DOHH2 (cell line): ENCODE results near the gene HNRNPUL1.

Experiments used
- H3F3A ChIP-seq: fragments of 200-600 bp; sonication (generic), shearing (Covaris generic); 2 replicates; pipeline ENCODE4 v1.6.0; 2016; ENCODE audit warnings: antibody characterized with exemption, mild to moderate bottlenecking; ENCODE audit not compliant: control insufficient read depth, insufficient read depth
- H3K27ac ChIP-seq: fragments of 200-600 bp; sonication (generic); 2 replicates; pipeline ENCODE4 v1.5.1; 2014; ENCODE audit warnings: low read depth, mild to moderate bottlenecking, low read length, moderate library complexity
- H3K27me3 ChIP-seq: fragments of 200-600 bp; sonication (generic); 2 replicates; pipeline ENCODE4 v1.6.1; 2014; ENCODE audit warnings: mild to moderate bottlenecking, low read length, mixed read lengths; ENCODE audit not compliant: control insufficient read depth
- H3K36me3 ChIP-seq: fragments of 200-600 bp; sonication (generic); 2 replicates; pipeline ENCODE4 v1.6.1; 2014; ENCODE audit warnings: mild to moderate bottlenecking, low read length, moderate library complexity, mixed read lengths; ENCODE audit not compliant: control insufficient read depth
- H3K4me1 ChIP-seq: fragments of 200-600 bp; sonication (generic); 2 replicates; pipeline ENCODE4 v1.6.1; 2014; ENCODE audit warnings: mild to moderate bottlenecking, low read length, mixed read lengths; ENCODE audit not compliant: control insufficient read depth
- H3K4me2 ChIP-seq: fragments of 200-600 bp; sonication (generic); 2 replicates; pipeline ENCODE4 v1.6.0; 2014; ENCODE audit warnings: mild to moderate bottlenecking, low read length, moderate library complexity
- H3K4me3 ChIP-seq: fragments of 200-600 bp; sonication (generic); 2 replicates; pipeline ENCODE4 v1.5.1; 2014; ENCODE audit warnings: mild to moderate bottlenecking, low read length, mixed read lengths
- H3K79me2 ChIP-seq: fragments of 200-600 bp; sonication (generic); 2 replicates; pipeline ENCODE4 v1.6.1; 2014; ENCODE audit warnings: mild to moderate bottlenecking, low read length, mixed read lengths; ENCODE audit not compliant: control insufficient read depth
- H3K9me2 ChIP-seq: fragments of 200-600 bp; sonication (generic); replicated peaks from 2 replicates; pipeline ENCODE4 v1.6.1; 2014; ENCODE audit warnings: mild to moderate bottlenecking, low read length, mixed read lengths; ENCODE audit not compliant: control insufficient read depth
- H3K9me3 ChIP-seq: fragments of 200-600 bp; sonication (generic); 2 replicates; pipeline ENCODE4 v1.6.1; 2014; ENCODE audit warnings: antibody characterized with exemption, low read length, mixed read lengths; ENCODE audit not compliant: control insufficient read depth, insufficient read depth
- H4K20me1 ChIP-seq: fragments of 200-600 bp; sonication (generic); 2 replicates; pipeline ENCODE4 v1.6.0; 2014; ENCODE audit warnings: low read depth, mild to moderate bottlenecking, antibody characterized with exemption, low read length, moderate library complexity; ENCODE audit not compliant: control insufficient read depth, insufficient read depth
- CTCF ChIP-seq: fragments of 200-600 bp; sonication (generic); IDR thresholded peaks from one replicate; pipeline ENCODE4 v1.5.1; 2014; ENCODE audit warnings: antibody characterized with exemption, mild to moderate bottlenecking, low read depth, low read length; ENCODE audit not compliant: poor library complexity, severe bottlenecking
- EZH2phosphoT487 ChIP-seq: fragments of 200-600 bp; sonication (generic); IDR thresholded peaks from 2 replicates; pipeline ENCODE4 v1.6.1; 2017; ENCODE audit warnings: borderline replicate concordance, mild to moderate bottlenecking, antibody characterized with exemption, low read length, moderate library complexity, mixed read lengths

Gene HNRNPUL1

GRCh38 chr19:41261474-41262190 is 2.5 kb upstream of the HNRNPUL1 start:
- peaks cover 28% of the 10 kb centered on the region for H3K36me3 ChIP-seq
- H3K4me2 ChIP-seq, result peak overlapping the region; percentile 77
- peaks cover 7% of the 10 kb centered on the region; the same call in 1 of the 2 replicates for H3K27me3 ChIP-seq
- H3K79me2 ChIP-seq, result peaks cover 30% of the 10 kb centered on the region
- TF ChIP-seq CTCF, result no peak
- TF ChIP-seq EZH2phosphoT487, result no peak
- no peak overlapping the region for H3K27ac ChIP-seq
- H3K4me3 ChIP-seq, result peak overlapping the region; percentile 91
- H3F3A ChIP-seq, result peaks cover 8% of the 10 kb centered on the region; the same call in 1 of the 2 replicates
- H3K4me1 ChIP-seq, result peaks cover 18% of the 10 kb centered on the region
- no peaks in the 10 kb centered on the region for H3K9me3 ChIP-seq
- H3K9me2 ChIP-seq, result no peaks in the 10 kb centered on the region
- peaks cover 3% of the 10 kb centered on the region; the same call in 1 of the 2 replicates for H4K20me1 ChIP-seq

- TF ChIP-seq EZH2phosphoT487, result no peak
- Histone ChIP-seq H4K20me1 (peaks cover 15% of the 10 kb centered on the region), H3K36me3 (peaks cover 44% of the 10 kb centered on the region), H3K27me3 (peaks cover 7% of the 10 kb centered on the region; the same call in 1 of the 2 replicates), H3K9me2 (no peaks in the 10 kb centered on the region), H3K79me2 (peaks cover 46% of the 10 kb centered on the region), H3K4me1 (peaks cover 26% of the 10 kb centered on the region), H3K4me3 (peak overlapping the region; percentile 91), H3K27ac (peak overlapping the region; percentile 91), H3K4me2 (peak overlapping the region; percentile 77), H3K9me3 (no peaks in the 10 kb centered on the region), H3F3A (peaks cover 8% of the 10 kb centered on the region; the same call in 1 of the 2 replicates)
Measured at GRCh38 chr19:41263042-41263849, 926 bp upstream of the HNRNPUL1 start.

GRCh38 chr19:41264581-41265394 is 616 bp downstream of the HNRNPUL1 start:
- peaks cover 59% of the 10 kb centered on the region for H3K36me3 ChIP-seq
- peak overlapping the region; percentile 84 for H3K27ac ChIP-seq
- H3K79me2 ChIP-seq, result peaks cover 62% of the 10 kb centered on the region
- H3K4me2 ChIP-seq, result peak overlapping the region; percentile 97
- H3F3A ChIP-seq, result peaks cover 8% of the 10 kb centered on the region; the same call in 1 of the 2 replicates
- H3K4me1 ChIP-seq, result peaks cover 26% of the 10 kb centered on the region
- H3K9me3 ChIP-seq, result no peaks in the 10 kb centered on the region
- TF ChIP-seq EZH2phosphoT487, result no peak
- TF ChIP-seq CTCF, result no peak
- H4K20me1 ChIP-seq, result peaks cover 15% of the 10 kb centered on the region
- 0 out of 2 replicates have a peak, but pooled peaks cover 3% of the 10 kb centered on the region for H3K27me3 ChIP-seq
- H3K9me2 ChIP-seq, result no peaks in the 10 kb centered on the region
- H3K4me3 ChIP-seq, result peak overlapping the region; percentile 95
